NOMO-1 (cell line): ENCODE data around the gene FAHD2B.
"Not testable (repeated sequence)": the region's sequence is repeated elsewhere in the genome, so short reads cannot be mapped to it uniquely, and the experiment has no call there.

Experiments used
- DNase-seq, 2 experiments: peaks; one replicate each; lab custom pipeline; 2025; ENCODE audit not compliant: unreplicated experiment in 2 of 2; lab: John Stamatoyannopoulos, UW

Gene FAHD2B

DNA sequence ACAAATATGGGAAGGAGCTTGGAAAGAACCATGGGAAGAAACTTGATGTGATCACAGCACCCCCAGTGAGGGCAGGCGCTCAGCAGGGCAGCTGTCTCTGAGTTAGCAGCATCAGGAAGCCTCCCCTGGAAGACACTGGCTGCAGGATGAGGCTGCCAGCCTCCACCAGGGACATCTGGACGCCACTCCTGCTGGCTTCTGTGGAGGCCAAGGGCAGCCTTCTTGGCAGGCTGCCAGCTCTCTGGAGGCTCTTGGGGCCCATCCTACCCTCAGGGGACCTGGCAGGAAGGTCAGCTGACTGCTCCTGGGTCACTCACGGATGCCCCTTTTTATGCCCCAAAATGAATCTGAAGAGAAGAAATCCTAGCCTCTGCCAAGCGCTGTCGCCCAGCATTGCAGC is 26.0 kb downstream of the FAHD2B start:
- DNase-seq: not testable (repeated sequence)

DNA sequence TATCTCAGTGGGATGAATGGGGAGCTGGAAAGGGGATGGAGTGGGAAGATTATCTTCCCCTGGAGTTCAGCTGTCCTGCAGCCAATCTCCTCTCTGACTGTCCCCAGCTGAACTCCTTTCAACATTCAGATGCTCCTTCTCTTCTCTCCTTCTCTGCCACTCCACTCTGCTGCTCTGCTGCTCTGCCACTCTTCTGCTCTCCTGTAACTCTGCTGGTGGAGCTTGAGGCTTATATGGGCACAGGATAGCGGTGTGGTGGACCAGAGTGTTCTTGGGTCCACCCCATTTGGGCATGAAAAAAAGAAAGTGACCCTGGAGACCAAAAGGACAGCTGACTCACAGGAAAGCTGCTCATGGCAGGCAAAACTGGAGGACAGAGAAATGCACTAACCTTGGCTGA is 26.6 kb downstream of the FAHD2B start:
- DNase-seq: no peak

DNA sequence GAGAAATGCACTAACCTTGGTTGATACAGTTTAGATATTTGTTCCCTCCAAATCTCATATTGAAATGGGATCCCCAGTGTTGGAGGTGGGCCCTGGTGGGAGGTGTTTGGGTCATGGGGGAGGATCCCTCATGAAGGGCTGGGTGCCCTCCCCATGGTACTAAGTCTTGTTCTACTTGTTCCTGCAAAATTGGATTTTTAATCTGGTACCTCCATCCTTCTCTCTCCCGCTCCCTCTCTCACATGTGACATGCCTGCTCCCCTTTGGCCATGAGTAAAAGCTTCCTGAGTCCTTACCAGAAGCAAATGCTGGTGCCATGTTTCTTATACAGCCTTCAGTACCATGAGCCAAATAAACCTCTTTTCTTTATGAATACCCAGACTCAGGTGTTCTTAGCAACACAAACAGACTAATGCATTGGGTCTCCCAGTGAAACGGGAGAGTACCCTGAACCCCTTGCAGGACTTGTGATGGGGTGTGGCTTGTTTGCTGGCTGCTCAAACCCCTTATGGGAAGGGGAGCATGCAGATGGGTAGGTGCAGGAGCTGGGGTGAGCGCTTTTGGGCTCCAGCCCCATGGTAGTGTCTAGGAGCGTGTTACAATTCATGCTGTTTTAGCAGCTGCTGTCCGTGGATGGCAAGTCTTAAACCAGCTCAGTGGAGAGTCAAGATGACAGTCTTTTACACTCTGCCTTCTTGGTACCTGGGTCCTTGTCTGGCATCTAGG is 27.2 kb downstream of the FAHD2B start:
- no peak for DNase-seq

DNA sequence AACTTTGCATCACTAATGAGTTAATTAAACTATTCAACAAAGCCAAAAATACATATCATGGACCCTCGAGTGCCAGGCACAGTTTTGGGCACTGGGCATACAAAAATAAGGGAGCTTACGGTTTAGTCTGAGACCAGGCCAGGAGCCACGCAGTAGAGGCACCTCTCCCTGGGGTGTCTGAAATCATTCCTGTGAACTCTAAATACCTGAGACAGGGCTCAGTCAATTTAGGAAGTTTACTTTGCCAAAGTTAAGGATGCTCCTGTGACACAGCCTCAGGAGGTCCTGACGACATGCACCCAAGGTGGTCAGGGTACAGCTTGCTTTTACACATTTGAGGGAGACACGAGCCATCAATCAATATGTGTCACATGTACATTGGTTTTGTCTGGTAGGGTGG is 28.7 kb downstream of the FAHD2B start:
- not testable (repeated sequence) for DNase-seq

DNA sequence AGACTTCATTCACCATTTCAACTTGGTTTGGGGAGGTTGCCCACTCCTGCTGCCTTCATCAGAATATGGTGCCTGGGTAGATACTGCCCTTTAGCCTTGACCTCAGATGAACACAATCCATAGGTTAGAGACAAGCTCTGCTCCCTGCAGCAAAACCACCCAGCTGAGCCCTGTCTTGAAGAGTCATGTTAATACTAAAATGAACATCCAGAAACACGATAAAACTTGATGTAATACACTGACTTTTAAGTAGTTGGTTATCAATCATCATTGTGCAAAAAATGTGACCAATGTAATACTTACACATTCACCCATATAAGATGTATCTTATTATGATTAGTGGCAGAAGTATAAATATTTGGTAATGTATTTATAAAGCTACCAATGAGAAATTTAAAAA is 32.7 kb downstream of the FAHD2B start:
- DNase-seq: not testable (repeated sequence)

DNA sequence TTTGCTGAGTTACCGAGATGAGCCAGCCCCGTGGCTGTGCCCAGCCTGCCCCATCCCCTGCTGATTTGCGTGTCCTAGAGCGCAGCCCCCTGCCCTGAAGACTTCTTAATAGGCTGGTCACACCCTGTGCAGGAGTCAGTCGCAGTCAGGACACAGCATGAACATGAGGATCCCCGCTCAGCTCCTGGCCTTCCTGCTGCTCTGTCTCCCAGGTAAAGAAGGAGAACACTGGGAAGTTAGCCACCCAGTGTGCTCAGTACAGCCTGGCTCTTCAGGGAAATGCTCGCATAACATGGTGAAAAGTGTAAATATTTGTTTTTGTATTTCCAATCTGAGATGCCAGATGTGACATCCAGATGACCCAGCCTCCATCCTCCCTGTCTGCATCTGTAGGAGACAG is 34.9 kb downstream of the FAHD2B start:
- not testable (repeated sequence) for DNase-seq

DNA sequence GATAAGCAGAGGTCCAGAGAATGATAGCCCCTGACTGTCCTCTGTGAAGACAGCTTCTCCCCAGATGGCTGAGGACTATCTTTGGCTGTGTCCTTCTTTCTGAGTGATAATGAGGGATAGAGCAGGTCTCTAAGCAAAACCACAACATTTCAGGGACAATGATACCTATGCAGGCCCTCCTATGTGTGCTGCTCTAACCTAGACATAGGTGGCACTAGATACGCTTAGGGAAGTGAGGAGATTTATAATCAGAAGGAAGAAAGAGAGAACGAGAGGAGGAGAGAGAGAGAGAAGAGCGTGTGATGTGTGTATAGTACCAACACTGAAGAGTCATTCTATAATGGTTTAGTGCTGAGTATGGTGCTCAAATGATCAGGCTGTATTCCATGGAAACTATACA is 38.5 kb downstream of the FAHD2B start:
- DNase-seq: not testable (repeated sequence)

DNA sequence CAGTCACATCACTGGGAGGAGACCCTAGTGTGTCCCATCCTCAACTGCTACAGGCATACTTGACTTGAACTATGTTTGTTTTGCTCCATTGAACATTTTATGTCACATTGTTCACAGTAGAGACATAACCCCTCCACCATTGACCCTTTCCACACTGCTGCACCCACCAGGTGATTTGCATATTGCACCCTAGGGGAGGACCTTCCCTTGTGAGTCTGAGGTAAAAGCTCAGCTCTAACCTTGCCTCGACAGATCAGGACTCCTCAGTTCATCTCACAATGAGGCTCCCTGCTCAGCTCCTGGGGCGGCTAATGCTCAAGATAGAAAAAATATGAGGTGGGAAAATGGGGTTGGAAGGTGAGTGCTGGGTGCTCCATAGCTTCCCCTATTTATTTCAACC is 44.6 kb downstream of the FAHD2B start:
- DNase-seq: not testable (repeated sequence)

DNA sequence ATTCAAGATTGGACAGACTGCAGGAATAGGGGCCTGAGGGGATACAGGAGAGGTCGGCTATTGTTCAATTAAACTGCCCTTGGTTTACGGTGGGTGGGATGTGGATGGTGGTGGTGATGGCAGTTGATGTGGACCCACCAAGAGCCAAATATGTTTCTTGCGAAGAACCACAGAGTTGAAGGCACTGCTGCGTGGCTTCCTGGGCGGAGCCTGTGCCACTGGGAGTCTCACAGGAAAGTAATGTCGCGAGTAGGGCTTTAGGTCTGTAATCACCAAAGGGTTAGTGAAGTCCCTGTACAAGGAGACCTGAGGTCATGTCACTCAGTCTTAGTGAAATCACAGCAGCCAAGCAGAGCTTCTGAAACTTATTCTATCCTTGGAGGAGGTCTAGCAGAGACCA is 46.2 kb downstream of the FAHD2B start:
- DNase-seq: not testable (repeated sequence)

DNA sequence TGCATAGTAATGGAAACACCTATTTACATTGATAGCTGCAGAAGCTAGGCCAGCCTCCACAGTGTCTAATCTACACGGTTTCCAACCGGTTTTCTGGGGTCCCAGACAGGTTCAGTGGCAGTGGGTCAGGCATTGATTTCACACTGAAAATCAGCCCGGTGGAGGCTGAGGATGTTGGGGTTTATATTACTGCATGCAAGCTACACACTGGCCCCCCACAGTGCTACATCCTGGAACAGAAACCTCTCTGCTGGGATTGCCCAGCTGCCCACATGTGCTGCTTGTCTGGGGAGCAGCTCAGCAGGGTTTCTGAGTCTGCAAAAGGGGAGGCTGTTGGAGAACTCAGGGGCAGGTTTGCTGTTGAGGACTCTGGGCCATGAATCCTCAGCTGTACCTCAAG is 48.0 kb downstream of the FAHD2B start:
- not testable (repeated sequence) for DNase-seq

DNA sequence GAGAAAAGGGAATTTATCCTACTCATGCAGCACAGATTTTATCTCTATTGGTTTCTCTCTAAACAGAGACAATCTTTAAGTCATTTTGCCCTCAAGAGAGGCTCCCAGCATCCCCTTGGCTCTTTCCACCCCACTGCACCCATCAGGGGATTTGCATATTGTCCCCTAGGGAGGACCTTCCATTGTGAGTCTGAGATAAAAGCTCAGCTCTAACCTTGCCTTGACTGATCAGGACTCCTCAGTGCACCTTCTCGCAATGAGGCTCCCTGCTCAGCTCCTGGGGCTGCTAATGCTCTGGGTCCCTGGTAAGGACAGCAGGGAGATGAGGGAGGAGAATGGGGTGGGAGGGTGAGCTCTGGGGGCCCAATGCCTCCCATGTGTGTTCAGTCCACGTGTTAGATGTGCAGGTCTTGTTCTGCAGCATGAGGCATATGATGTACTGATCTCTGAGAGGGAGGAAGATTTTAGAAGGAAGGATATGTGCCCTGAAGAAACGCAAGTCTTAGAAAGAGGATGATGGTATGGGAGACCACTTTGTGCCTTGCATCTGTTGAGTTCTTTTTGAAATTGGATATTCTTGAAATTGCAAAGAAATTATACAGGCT is 48.7 kb downstream of the FAHD2B start:
- DNase-seq: not testable (repeated sequence)
